CD14-positive monocyte (primary cell): ENCODE data around the gene RAC3. TPM values are rescaled to one million over a fixed set of nuclear protein-coding genes. Genes with fewer than 3 reads are reported as not detected.

Experiments used
- DNase-seq, 3 donors: peaks; one replicate each; pipeline ENCODE4 v3.0.0-alpha.2; 2011 to 2022
- H2AFZ ChIP-seq: 2 replicates; pipeline ENCODE4 v1.6.0; 2012; ENCODE audit warnings: mild to moderate bottlenecking, low read depth, low read length, inconsistent platforms; ENCODE audit not compliant: insufficient read depth, poor library complexity, severe bottlenecking
- H3K27ac ChIP-seq, 2 donors: 1 replicate in 1 of 2; 2 replicates in 1 of 2; pipeline ENCODE4 v1.5.1; 2012 to 2013; ENCODE audit warnings: low read length in 2 of 2, control low read depth in 1 of 2, inconsistent platforms in 1 of 2, low read depth in 1 of 2, mild to moderate bottlenecking in 1 of 2
- H3K27me3 ChIP-seq, 2 donors: one replicate each; pipeline versions ENCODE4 v1.6.0 to v1.6.1; 2011 to 2013; ENCODE audit warnings: low read length in 2 of 2; ENCODE audit not compliant: control insufficient read depth in 2 of 2, insufficient read depth in 2 of 2
- H3K36me3 ChIP-seq, 2 donors: replicated peaks in 1 of 2; 1 replicate in 1 of 2; 2 replicates in 1 of 2; pipeline versions ENCODE4 v1.5.1 to v1.6.1; 2012 to 2013; ENCODE audit warnings: low read length in 2 of 2, control low read depth in 1 of 2, inconsistent platforms in 1 of 2, mild to moderate bottlenecking in 1 of 2; ENCODE audit not compliant: insufficient read depth in 2 of 2, control insufficient read depth in 1 of 2
- H3K4me1 ChIP-seq, 2 donors: 1 replicate in 1 of 2; 2 replicates in 1 of 2; pipeline versions ENCODE4 v1.5.1 to v1.6.1; 2012 to 2013; ENCODE audit warnings: low read length in 2 of 2, control low read depth in 1 of 2, inconsistent platforms in 1 of 2, mild to moderate bottlenecking in 1 of 2, moderate library complexity in 1 of 2; ENCODE audit not compliant: insufficient read depth in 2 of 2, control insufficient read depth in 1 of 2
- H3K4me2 ChIP-seq: replicated peaks from 2 replicates; pipeline ENCODE3; 2012; ENCODE audit warnings: low read length, moderate library complexity, mild to moderate bottlenecking; ENCODE audit not compliant: poor library complexity, severe bottlenecking; ENCODE audit errors: extremely low read depth
- H3K4me3 ChIP-seq, 3 experiments: fragments of 200-600 bp in 1 of 3; sonication (generic) in 1 of 3; replicated peaks in 1 of 3; 1 replicate in 2 of 3; 2 replicates in 1 of 3; pipeline ENCODE4 v1.5.1; 2011 to 2013; ENCODE audit warnings: low read length in 3 of 3, mild to moderate bottlenecking in 3 of 3, control low read depth in 2 of 3, low read depth in 2 of 3, inconsistent platforms in 1 of 3, moderate library complexity in 1 of 3
- H3K79me2 ChIP-seq: 2 replicates; pipeline ENCODE4 v1.6.0; 2012; ENCODE audit warnings: mild to moderate bottlenecking, control low read depth, inconsistent platforms, low read length, moderate library complexity; ENCODE audit not compliant: insufficient read depth
- H3K9ac ChIP-seq: 2 replicates; pipeline ENCODE4 v1.6.0; 2017; ENCODE audit warnings: low read length, mild to moderate bottlenecking; ENCODE audit not compliant: insufficient read depth, poor library complexity, severe bottlenecking
- H3K9me3 ChIP-seq, 2 donors: replicated peaks in 1 of 2; 1 replicate in 1 of 2; 2 replicates in 1 of 2; pipeline versions ENCODE4 v1.5.1 to v1.6.1; 2012 to 2013; ENCODE audit warnings: low read length in 2 of 2, control low read depth in 1 of 2; ENCODE audit not compliant: control insufficient read depth in 1 of 2, insufficient read depth in 1 of 2
- H4K20me1 ChIP-seq: 2 replicates; pipeline ENCODE4 v1.6.0; 2012; ENCODE audit warnings: mild to moderate bottlenecking, low read length, control low read depth, moderate library complexity; ENCODE audit not compliant: insufficient read depth
- H3K27ac Mint-ChIP-seq, 7 donors: one replicate each; pipeline ENCODE4 v1.8.0; 2020; ENCODE audit warnings: mild to moderate bottlenecking in 7 of 7, mixed read lengths in 7 of 7, moderate library complexity in 6 of 7, inconsistent platforms in 2 of 7
- H3K27me3 Mint-ChIP-seq, 3 donors: one replicate each; pipeline ENCODE4 v1.8.0; 2021 to 2022; ENCODE audit warnings: low read depth in 3 of 3, mild to moderate bottlenecking in 3 of 3, mixed read lengths in 3 of 3, moderate library complexity in 3 of 3, inconsistent platforms in 1 of 3
- H3K36me3 Mint-ChIP-seq, 2 donors: one replicate each; pipeline ENCODE4 v1.8.0; 2020; ENCODE audit warnings: mixed read lengths in 2 of 2, inconsistent platforms in 1 of 2, mild to moderate bottlenecking in 1 of 2
- H3K4me1 Mint-ChIP-seq: one replicate; pipeline ENCODE4 v1.8.0; 2020; ENCODE audit warnings: mild to moderate bottlenecking, mixed read lengths
- H3K4me3 Mint-ChIP-seq, 2 donors: one replicate each; pipeline ENCODE4 v1.8.0; 2020; ENCODE audit warnings: mild to moderate bottlenecking in 2 of 2, mixed read lengths in 2 of 2, moderate library complexity in 1 of 2
- H3K9me3 Mint-ChIP-seq, 7 donors: one replicate each; pipeline ENCODE4 v1.8.0; 2020 to 2022; ENCODE audit warnings: mixed read lengths in 7 of 7, mild to moderate bottlenecking in 6 of 7, moderate library complexity in 6 of 7, inconsistent platforms in 2 of 7
- WGBS: methylation state at CpG from one replicate; pipeline ENCODE4 v1.1.5; 2013; ENCODE audit warnings: missing lambda C conversion rate; ENCODE audit not compliant: insufficient coverage; 5-methylcytosine and 5-hydroxymethylcytosine counted together
- intact Hi-C, 2 donors: fragments of 100-400 bp; cut with micrococcal nuclease; formaldehyde crosslinking; loops; one replicate each; pipeline versions ENCODE4 v1.15.0 to v1.15.1; 2023
- polyA plus RNA-seq, 3 donors: library from polyadenylated mRNA; depleted of rRNA in 1 of 3; unstranded in 2 of 3; stranded (reverse) in 1 of 3; fragments of 300-500 nt in 2 of 3; fragments of >200 nt in 1 of 3; fragmentation: Illumina TruSeq in 2 of 3; gene quantifications; 1 replicate in 2 of 3; 2 replicates in 1 of 3; pipeline ENCODE4 v1.2.3, GENCODE V29; 2012 to 2021
- TF ChIP-seq, protein P1 (sequence below): fragments of 200-600 bp; IDR thresholded peaks from one replicate; pipeline ENCODE4 v1.8.0; 2022; ENCODE audit warnings: antibody characterized with exemption, mild to moderate bottlenecking

Gene RAC3
- polyA plus RNA-seq, 3 donors, result 1.8 TPM; not detected in 2

DNA sequence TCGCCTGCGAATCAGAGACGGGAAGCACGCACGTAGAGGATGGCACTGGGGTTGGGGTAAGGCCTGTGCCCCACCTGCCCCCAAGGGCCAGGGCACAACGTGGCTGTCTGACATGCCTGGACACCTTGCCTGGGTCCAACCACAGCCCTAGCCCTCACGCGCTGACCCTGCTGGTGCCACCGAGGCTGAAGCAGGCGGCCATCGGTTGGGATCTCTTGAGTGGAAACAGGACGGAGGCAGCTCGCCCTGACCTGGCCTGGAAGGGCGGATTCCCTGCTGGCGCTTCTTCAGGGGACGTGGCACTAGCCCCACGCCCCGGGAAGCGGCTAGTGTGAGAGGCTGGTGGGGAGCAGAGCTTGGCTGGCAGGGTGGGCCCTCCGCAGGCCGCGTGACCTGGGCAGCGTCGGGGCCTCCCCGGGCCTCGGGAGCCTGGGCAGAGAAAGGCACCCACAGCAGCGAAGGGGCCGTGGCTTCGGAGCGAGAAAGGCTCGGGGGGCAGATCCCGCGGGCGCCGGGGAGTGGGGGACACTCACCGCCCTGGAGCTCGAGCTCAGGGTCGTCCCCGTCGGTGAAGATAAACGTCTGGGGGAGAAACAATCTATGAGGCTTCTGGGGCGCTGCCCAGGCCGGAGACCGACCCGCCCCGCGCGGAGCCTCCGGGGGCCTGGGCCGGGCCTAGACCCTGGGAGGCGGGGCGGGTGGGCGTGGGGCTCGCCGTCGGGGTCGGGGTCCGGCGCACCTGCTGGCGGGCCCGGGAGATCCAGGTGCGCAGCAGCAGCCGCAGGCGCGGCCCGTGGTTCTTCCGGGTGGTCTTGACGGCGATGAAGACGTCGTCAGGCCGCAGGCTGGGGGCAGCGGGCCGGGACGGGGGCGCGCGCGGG, 19.5 kb downstream of the RAC3 start:
- Mint-ChIP-seq H3K9me3 (no peaks in the 10 kb centered on the region), H3K36me3 (peaks cover 28 to 61% of the 10 kb centered on the region in 2 donors), H3K27me3 (no peaks in the 10 kb centered on the region), H3K4me1 (peaks cover 19% of the 10 kb centered on the region), H3K4me3 (peak overlapping the region; percentile 85 to 94), H3K27ac (peak overlapping the region in 5 of 7 donors; percentile 12 to 91 (median 72))
- peaks cover 23% of the 10 kb centered on the region for H4K20me1 ChIP-seq
- peak overlapping the region; percentile 80 for H2AFZ ChIP-seq
- H3K36me3 ChIP-seq, result peaks cover 45 to 56% of the 10 kb centered on the region in 2 donors
- H3K4me3 ChIP-seq, result peak overlapping the region; percentile 22 to 88 (median 36)
- intact Hi-C loops, result loop anchor here in 1 of 2 donors (5.0 kb wide), 1 partner anchor 46 kb away; the partner anchor contains the start of gene FASN
- H3K4me1 ChIP-seq, result peaks cover 20 to 29% of the 10 kb centered on the region in 2 donors
- TF ChIP-seq, protein P1, sequence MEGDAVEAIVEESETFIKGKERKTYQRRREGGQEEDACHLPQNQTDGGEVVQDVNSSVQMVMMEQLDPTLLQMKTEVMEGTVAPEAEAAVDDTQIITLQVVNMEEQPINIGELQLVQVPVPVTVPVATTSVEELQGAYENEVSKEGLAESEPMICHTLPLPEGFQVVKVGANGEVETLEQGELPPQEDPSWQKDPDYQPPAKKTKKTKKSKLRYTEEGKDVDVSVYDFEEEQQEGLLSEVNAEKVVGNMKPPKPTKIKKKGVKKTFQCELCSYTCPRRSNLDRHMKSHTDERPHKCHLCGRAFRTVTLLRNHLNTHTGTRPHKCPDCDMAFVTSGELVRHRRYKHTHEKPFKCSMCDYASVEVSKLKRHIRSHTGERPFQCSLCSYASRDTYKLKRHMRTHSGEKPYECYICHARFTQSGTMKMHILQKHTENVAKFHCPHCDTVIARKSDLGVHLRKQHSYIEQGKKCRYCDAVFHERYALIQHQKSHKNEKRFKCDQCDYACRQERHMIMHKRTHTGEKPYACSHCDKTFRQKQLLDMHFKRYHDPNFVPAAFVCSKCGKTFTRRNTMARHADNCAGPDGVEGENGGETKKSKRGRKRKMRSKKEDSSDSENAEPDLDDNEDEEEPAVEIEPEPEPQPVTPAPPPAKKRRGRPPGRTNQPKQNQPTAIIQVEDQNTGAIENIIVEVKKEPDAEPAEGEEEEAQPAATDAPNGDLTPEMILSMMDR, result no peak
- no peak overlapping the region for H3K27ac ChIP-seq
- no peaks in the 10 kb centered on the region for H3K27me3 ChIP-seq
- peaks cover 24% of the 10 kb centered on the region for H3K79me2 ChIP-seq
- H3K4me2 ChIP-seq, result peak overlapping the region; percentile 97
- H3K9me3 ChIP-seq, result no peaks in the 10 kb centered on the region
- no peak for DNase-seq
- 20% methylated on average over 71 of the region's 79 CpGs for WGBS
- peak overlapping the region; percentile 69 for H3K9ac ChIP-seq

DNA sequence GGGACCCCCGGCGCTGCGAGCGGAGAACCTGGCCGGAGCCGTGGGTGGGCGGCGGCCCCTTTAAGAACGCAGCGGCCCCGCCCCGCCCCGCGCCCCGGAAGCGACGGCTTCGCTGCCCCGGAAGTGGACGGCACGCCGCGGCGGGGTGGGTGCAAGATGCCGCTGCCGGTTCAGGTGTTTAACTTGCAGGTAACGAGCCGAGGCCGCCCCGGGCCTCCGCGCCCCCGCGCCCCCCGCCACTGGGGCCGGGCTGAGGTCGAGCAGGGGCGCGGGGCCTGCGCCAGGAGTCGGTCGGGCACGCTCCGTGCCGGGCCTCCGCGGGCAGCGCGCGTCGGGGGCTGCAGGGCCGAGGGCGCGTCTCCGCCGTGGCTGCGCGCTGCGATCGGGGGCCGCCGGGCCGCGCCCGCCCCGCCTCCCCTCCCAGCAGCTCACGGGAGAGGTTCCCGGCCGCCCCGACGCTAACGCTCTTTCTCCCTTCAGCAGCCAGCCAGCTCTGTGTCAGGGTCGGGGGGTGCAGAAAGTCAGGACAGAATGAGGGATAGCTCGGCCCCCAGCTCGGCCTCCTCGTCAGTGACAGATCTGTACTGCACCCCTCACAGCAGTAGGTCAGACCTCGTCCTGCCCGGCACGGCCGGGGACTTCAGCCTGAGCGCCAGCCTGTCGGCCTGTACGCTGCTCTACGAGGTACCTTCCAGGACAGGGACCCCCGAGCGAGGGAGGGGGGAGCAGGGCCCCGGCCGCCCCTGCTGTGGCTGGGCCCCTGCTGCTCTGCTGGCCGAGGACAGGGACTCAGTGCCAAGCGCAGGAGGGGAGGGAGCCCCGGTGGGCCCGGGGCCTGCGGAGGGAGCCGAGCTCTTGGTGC, 20.5 kb downstream of the RAC3 start, which contains the start of the genes GPS1 and RFNG:
TSS of gene GPS1 (plus strand) at position 123 of the 862 bp plus-strand sequence. CDS start at position 157, 34 bp downstream.
TSS of gene RFNG (minus strand) at position 36 of the 862 bp plus-strand sequence. CDS start 45 bp downstream, outside the sequence.
- WGBS, result 1% methylated on average over 90 of the region's 94 CpGs
- Histone ChIP-seq H3K4me1 (peaks cover 20 to 29% of the 10 kb centered on the region in 2 donors), H3K4me3 (peak within 1 kb of the TSS; percentile 66 to 88 (median 70)), H3K27me3 (no peaks in the 10 kb centered on the region), H3K36me3 (peaks cover 51 to 63% of the 10 kb centered on the region in 2 donors), H2AFZ (peak within 1 kb of the TSS; percentile 80), H3K27ac (peak within 1 kb of the TSS in 1 of 2 donors; percentile 64), H3K9ac (peak within 1 kb of the TSS; percentile 69), H3K4me2 (peak within 1 kb of the TSS; percentile 97), H3K79me2 (peaks cover 24% of the 10 kb centered on the region), H4K20me1 (peaks cover 23% of the 10 kb centered on the region), H3K9me3 (no peaks in the 10 kb centered on the region)
- peak; percentile 25 to 44 (median 33) for DNase-seq
- no peaks in the 10 kb centered on the region for H3K27me3 Mint-ChIP-seq
- peak within 1 kb of the TSS; percentile 85 to 94 for H3K4me3 Mint-ChIP-seq
- H3K27ac Mint-ChIP-seq, result peak within 1 kb of the TSS in 5 of 7 donors; percentile 46 to 91 (median 76)
- TF ChIP-seq, protein P1, result no peak
- intact Hi-C loops, result loop anchor here in 1 of 2 donors (5.0 kb wide), 1 partner anchor 45 kb away; the partner anchor contains the start of gene FASN
- peaks cover 27 to 66% of the 10 kb centered on the region in 2 donors for H3K36me3 Mint-ChIP-seq
- H3K9me3 Mint-ChIP-seq, result no peaks in the 10 kb centered on the region
- peaks cover 19% of the 10 kb centered on the region for H3K4me1 Mint-ChIP-seq
